HG02885 (cell line): ENCODE results near the gene CDC42EP4.

Experiments
- ATAC-seq: cut with Tn5 transposase; IDR thresholded peaks from one replicate; pipeline ENCODE4 v1.9.1; 2021; ENCODE audit warnings: mild to moderate bottlenecking; ENCODE audit not compliant: unreplicated experiment, poor library complexity

The CDC42EP4 gene, protein sequence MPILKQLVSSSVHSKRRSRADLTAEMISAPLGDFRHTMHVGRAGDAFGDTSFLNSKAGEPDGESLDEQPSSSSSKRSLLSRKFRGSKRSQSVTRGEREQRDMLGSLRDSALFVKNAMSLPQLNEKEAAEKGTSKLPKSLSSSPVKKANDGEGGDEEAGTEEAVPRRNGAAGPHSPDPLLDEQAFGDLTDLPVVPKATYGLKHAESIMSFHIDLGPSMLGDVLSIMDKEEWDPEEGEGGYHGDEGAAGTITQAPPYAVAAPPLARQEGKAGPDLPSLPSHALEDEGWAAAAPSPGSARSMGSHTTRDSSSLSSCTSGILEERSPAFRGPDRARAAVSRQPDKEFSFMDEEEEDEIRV

DNA sequence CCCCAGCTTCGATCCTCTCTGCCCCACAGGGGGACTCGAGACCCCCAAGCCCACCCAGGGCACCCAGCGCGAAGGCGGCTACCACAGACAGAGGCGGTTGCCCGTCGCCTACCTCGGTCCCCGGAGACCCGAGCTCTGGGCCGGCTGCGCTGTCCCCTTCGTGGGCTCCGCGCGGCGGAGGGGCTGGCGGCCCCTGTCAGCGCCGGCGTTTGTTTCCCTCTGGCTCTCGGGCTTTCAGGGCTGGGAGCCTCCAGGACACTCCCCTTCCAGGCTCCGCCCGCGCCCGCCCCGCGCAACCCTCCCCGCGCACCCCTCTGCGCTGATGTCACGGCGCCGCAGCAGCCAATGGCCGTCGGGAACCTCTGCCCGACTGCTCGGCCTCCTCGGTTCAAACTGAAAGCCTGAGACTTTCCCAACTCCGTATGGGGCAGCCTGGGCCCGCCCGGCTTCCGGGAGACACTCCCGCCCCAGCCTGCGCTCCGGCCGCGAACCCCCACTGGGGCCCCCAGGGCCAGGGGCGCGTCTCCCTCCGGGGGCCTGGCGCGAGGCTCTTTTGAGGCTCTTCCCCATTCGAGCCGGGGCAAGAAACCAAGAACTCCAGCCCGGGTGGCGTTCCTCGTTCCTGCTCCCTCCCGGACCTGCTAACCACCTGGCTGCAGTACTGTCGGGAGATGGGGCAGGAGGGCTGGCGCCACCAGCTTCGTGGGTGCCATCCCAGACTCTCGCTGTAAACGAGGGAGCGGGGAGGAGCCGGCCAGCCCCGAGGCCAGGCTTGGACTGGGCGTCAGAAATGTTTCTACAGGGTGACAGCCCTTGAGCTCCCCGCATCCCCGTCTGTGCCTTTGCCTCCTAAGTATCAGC, at the start of gene CDC42EP4:
CDC42EP4 (minus strand) TSS at position 221 of the 861 bp plus-strand sequence. CDS start 25,501 bp downstream, outside the sequence.
- peak; percentile 92 for ATAC-seq

DNA sequence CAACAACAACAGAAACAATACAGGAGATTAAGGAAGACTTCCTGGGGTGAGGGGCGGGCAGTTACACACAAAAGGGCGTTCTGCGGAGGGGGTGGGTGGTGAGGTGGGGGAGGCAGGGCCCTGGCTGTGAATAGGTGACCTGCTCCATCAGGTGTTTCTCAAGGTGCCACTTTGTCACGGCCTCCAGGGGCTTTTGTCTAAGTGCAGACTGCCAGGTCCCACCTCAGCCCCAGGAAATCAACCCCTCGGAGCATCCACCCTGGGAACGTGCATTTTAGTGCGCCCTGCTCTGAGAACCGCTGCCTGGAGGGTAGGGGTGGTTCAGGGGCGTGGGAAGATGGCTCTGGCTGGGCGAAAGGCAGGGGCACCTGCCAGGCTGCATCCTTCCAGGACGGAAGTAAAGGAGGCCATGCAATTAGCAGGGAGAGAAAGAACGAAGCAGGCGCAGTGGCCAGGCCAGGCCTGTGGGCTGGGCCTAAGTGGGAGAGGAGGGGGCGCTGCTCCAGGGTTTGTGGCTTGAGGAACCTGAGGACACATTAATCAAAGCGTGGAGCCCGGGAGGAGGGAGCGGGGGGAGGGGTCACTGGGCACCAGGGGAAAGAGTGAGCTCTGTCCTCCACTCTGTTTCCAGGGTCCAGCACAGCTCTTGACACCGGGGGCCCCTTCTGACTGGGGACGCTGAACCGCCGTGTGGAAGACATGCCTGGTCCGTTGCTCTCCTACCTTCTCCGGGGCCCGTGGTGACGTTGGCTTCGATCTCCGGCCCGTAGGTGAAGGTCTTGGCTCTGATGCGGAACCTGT, 49.4 kb upstream of the CDC42EP4 start:
- ATAC-seq = no peak

DNA sequence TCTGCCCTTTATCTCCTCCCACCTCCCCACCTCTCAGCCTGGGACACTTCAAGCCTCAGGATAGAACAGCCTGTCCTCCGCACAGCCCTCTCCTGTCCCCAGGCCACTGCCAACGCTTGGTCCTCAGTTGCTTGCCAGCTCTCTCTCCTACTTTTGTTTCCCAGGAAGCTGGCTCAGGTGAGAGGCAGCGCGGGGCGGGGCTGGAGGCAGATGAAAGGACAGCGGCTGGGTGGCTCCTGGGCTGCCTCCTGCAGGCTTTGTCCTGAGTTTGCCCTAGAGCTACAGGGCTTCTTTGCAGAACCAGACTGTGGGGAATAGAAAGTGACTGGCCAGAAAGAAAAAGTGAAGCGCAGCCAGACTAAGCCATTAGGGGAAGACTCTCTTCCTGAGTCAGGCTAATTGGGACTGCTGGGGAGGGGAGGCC, 48.2 kb upstream of the CDC42EP4 start:
- no peak for ATAC-seq

DNA sequence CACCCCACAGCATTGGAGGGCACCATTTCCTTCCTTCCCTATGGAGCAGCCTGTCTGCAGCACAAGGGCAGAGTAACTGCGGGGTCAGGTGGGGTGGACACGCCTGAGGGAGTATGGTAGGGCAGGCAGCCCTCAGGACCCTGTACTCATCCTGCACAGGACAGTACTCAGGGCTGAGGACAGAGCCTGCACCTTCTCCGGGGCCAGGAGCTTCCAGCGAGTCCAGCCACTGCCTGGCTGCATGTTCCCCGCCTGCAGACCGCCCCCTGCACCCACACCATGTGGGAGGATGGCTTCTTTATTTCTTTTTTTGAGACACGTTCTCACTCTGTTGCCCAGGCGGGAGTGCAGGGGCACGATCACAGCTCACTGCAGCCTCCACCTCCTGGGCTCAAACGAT, 47.6 kb upstream of the CDC42EP4 start:
- ATAC-seq = no peak

DNA sequence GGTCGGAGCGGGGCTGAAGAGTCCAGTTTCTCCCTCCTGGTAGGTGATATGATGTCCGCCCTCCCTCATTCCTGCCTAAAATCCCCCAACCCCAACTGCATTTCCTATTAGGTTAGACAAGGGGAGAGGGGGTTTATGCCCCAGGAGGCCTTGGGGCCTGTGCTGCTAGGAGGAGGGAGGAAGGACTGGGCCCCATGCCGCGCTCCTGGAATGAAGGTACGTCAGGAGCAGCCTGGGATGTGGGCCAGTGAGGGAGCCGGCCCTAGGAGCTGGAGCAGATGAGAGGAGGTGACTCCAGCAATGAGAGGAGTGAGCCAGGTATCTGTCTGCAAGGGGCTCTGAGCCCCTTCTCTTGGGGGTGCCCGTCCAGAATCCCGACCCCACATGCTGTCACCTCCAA, 46.9 kb upstream of the CDC42EP4 start:
- ATAC-seq = no peak

DNA sequence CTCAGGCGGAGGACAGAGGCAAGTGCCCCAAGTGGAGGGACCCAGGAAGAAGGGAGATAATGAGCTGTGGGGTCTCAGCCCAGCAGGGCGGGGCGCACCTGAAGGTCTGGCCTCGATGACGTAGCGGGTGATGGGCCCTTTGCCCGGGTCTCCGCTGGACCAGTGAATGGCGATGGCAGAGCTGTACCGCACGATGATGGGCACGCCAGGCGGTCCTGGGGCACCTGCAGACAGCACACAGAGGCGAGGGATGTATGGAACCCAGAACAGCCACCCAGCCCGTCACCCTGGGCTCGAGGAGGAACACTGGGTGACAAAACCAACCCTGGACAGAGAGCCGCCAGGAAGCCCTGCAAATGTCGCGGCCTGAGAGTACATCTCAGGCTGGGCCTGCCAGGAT, 46.2 kb upstream of the CDC42EP4 start:
- no peak for ATAC-seq

DNA sequence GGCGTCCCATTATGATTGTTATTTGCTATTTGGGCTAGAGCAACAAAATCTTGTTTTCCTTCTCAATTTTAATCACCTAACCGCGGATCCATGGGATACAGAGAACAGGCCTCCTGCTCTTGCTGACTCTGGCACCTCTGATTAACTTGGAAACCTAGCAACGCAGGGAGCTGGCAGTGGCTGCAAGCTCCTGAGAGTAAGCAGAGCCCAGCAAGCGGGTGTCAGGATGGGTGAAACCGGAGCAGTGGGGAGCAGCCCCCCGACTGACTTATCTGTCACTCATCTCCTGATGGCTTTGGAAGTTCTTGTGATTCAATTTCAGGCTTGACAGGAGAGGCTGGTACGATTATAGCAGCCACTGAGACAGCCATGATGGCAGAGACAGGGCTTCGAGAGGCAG, 45.5 kb upstream of the CDC42EP4 start:
- ATAC-seq = no peak

DNA sequence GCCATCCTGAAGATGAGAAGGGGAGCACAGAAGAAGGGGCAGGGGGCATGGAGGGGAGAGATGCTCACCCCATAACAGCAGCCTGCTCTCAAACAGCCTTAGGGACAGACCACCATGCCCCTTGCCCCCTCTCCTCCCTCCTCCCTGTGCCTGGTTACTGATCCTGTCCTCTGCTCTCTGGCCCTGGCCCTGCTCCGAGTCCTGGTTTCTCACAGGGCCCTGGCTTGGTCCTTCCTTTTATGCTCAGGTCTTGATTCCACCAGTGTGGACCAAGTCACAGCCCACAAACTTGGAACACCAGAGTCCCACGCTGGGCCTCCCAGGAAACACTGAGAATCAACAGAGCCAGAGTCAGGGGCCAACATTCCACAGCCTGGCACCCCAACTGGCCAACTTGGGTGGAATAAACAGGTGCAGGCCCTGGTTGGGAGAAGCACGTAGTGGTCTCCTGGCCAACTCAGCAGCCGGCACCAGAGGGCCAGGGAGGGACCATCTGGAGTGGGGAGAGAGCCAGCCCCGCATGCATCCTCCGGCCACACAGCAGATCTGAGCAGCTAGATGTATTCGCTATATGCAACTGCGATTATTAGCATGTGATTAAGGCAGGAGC, 44.9 kb upstream of the CDC42EP4 start:
- no peak for ATAC-seq

DNA sequence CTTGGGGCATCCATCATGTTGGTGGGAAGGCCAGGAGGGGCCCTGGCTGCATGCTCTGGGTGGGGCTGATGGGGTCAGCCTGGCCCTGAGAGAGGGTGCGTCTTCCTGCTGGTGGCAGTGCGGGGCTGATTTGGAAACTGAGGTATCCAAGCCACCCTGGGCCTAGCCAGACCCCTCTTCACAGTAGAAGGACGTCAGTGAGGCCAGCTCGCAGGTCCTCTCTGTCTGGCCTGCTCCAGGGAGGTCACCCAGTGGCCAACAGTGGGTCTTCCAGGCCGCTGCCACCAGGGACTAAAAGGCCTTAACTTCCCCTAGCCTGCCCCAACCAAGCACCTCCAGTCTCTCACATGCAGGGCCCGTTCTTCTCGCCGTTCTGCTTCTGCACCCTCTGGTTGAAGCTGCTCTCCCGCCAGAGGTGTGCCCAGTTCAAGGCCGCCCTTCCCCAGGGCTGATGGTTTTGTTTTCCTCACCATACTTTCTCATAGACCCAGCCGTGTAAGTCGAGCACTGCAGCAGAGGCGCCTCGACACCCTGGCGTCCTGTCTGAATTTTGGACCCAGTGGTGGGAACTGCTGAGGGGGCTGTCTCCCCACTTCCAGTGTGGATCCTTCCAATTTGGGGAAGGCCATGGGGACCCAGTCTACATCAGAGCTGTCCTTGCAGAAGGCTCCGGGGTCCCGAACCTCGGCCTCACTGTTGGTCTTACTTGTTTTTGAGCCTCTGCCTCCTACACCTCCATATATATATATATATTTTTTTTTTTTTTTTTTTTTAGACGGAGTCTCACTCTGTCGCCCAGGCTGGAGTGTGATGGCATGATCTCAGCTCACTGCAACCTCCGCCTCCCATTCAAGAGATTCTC, 42.9 kb upstream of the CDC42EP4 start:
- ATAC-seq = no peak

DNA sequence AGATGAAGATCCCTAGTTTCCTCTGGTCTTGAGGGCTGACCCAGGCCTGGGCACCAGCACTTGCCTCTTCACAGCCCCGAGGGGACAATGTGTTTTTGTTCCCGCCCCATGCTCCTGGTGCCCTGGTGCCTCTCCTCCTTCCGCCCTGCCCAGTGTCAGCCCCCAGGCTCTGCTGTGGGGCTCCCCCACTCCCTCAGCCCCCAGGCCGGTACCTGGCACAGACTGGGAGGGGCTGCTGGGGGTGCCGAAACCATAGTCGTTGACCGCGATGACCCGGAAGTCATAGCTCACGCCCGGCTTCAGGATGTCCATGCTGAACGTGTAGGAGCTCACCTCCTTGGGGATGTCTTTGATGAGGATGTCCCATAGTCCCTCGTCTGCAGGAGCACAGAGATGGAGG, 40.5 kb upstream of the CDC42EP4 start:
- ATAC-seq = no peak

DNA sequence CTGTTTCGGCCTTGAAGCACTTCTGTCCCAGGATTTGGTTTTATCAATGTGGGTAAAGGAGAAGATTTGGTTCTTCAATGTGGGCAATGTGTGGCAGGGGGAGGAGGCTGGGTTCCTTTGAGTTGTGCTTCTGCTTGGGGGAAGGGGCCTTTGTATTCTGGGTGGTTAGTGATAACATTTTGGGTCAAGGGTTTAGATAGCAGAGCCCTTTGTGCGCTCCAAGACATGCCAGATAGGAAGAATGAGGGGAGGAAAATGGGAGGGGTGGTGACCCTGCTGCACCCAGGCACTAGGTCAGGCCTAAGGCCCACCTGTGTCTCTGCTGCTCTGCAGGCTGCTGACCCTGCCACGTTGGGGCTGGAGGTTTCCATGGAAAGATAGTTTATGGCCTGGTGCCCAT, 40.0 kb upstream of the CDC42EP4 start:
- ATAC-seq = no peak

DNA sequence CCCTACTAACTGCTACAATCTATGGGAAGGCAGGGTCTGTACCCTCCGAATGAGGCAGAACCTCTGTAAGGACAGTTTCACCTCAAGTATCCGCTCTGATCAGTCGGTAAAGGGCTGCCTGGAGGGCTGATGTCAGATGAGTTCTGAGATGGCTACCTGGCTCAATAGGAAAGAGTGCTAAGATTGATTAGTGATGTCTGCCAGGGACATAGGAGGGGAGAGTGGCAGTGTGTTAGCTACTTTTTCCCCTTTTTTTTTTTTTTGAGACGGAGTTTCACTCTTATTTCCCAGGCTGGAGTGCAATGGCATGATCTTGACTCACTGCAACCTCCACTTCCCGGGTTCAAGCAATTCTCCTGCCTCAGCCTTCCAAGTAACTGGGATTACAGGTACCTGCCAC, 39.1 kb upstream of the CDC42EP4 start:
- ATAC-seq = no peak

DNA sequence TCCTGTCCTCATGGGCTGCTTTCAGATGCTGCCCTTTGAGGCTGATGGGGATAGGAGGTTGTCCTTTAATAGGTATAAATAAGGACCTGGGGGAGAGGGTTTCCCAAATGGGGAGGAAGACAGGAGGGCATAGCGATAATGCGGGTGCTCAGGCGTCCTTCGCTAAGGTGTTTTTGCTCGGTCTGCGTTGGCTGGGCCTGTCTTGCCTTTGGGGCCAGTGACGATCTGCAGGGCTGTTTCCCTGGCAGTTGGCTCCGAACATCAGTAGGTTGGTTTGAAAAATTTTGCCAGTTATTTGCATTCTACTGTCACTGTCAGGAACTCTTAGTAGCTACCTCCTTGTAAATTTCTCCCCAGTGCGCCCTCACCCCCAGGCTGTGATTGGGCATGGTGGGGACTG, 37.8 kb upstream of the CDC42EP4 start:
- ATAC-seq = no peak

DNA sequence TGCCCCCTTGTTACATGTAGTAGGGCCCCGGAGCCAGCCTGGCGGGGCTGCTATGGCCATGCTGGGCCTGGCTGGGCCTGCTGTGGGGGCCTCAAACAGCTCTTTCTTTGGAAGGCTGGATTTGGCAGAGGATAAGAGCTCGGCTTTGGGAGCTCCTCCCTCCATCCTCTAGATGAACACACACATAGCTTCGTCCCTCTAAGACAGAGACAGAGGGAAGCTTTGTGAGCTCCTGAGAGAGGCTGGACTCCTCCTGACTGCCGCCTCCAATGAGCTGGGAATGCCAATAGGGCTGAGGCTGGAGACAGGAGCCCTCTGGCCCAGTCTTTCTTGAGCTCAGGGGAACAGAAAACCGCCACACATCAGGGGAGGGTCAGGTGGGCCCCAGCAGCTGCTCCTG, 37.3 kb upstream of the CDC42EP4 start:
- no peak for ATAC-seq

DNA sequence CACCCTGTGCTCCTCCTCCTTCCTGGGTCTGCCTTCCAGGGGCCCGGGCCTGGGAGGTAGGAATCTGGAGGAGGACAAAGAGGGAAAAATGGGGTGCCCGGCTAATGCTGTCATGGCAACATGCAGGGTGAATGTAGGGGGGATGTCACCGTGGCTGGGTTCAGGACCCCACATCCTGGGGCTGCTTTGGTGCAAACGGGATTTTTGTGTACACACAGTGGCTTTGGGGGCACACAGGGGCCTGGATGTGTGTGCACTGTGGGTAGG, 37.0 kb upstream of the CDC42EP4 start:
- no peak for ATAC-seq

DNA sequence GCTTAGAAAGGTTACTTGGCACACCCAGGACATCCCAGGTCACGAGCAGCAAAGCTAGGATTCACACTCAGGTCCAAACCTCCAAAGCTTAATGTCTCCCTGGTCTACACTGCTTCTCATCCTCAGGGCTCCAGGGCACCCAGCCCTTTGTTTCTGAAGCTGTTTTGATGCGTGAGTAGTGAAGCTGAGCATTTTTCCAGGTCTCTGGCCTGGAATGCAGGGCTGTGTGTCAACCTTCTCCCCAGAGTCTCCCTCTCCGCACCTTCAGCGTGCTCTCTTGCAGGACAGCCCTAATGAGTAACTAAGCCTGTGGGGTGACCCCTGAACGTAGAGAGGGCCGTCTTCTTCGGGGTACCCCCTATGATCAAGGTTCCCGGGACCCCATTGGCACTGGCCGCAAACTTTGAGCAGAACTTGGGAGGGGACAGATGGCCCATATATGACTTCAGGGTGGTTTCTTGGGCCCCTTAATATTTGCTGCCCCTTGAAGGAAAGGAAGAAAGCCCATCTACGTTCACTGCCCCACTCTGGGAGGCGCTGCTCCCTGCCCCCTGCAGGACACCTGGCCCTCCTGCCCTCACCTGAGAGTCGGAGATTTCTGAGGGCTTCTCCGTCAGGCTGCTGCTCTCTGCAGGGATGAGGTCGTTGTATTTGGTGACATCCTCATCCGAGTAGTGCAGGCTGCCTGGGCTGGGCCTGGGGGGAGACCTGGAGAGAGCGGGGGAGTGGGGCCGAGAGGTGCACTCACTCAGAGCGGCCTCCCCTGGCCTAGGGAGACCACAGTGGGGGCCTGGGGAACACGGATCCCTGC, 36.4 kb upstream of the CDC42EP4 start:
- ATAC-seq = no peak

DNA sequence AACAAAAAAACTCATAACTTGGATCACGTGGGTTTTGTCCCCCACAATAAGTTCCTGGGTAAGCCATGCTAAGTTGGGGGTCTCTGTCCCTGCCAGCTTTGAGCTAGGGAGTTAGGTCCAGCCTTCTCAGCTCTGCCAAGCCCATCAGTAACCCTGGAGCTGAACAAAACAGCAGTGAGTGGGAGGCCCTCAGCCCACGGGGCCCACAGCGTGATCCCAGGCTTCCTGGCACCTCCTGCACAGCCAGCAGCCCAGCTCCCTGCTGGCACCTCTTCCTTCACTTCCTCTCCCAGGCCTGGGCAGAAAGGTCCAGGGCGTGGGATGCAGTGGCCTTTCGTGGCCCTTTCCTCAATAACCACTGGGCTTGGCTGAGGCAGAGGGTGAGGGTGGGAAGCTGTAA, 35.5 kb upstream of the CDC42EP4 start:
- ATAC-seq = no peak

DNA sequence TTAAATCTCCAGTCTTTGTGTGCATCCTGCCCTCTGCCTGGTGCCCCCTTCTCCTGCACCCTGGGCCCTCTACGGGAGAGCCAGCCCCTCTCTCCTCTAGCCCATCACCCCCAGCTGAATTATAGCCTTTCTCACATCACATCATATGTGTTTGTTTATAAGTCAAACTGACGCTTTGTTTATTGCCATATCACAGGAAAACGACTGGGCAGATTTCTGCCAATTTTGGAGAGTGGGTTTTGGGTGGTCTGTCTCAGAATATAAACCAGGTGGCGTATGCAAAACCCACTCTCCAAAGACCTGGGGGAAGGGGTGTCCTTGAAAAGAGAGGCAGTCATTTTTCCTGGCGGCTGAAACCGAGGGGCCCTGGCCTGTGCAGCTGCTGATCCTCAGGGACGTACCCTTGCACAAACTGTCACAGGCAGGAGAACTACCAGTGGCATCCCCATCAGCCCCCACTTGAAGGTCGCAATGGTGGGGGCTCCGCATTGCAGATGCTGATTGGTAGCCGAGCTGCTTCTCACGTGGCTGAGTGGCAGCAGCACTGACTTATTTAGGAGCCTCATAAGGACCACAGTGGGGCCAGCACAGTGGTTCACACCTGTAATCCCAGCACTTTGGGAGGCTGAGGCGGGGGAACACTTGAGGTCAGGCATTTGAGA, 34.8 kb upstream of the CDC42EP4 start:
- ATAC-seq = no peak
